Measurements from ENCODE around the gene BGLAP. TPM values are rescaled to one million over a fixed set of nuclear protein-coding genes. Genes with fewer than 3 reads are reported as not detected.

The BGLAP gene
- total RNA-seq, 4 donors from 2014 or later, result 1.6 to 2.1 TPM; not detected in 2

- no peak overlapping the region for H3K4me3 ChIP-seq
- in situ Hi-C loops (cut with MboI; ENCODE audit: low pct_ligation_motif_present in 1 of 4, low pct_unique_long_range_greater_than_20kb in 1 of 4, low sequenced_read_pairs in 3 of 4), result no loop called here
- TF ChIP-seq POLR2AphosphoS5 (IDR thresholded peaks at IDR 0.05), result no peak
- TF ChIP-seq, protein P1, sequence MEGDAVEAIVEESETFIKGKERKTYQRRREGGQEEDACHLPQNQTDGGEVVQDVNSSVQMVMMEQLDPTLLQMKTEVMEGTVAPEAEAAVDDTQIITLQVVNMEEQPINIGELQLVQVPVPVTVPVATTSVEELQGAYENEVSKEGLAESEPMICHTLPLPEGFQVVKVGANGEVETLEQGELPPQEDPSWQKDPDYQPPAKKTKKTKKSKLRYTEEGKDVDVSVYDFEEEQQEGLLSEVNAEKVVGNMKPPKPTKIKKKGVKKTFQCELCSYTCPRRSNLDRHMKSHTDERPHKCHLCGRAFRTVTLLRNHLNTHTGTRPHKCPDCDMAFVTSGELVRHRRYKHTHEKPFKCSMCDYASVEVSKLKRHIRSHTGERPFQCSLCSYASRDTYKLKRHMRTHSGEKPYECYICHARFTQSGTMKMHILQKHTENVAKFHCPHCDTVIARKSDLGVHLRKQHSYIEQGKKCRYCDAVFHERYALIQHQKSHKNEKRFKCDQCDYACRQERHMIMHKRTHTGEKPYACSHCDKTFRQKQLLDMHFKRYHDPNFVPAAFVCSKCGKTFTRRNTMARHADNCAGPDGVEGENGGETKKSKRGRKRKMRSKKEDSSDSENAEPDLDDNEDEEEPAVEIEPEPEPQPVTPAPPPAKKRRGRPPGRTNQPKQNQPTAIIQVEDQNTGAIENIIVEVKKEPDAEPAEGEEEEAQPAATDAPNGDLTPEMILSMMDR (IDR thresholded peaks at IDR 0.05), result no peak
- TF ChIP-seq POLR2A (IDR thresholded peaks at IDR 0.05), result no peak
- TF ChIP-seq EP300 (IDR thresholded peaks at IDR 0.05; ENCODE audit: low read depth), result no peak
- H3K27me3 ChIP-seq, result no peaks in the 10 kb centered on the region
- H3K36me3 ChIP-seq, result peaks cover 0 to 3% (median 0%) of the 10 kb centered on the region in 4 donors
- peaks cover 4 to 31% (median 12%) of the 10 kb centered on the region in 4 donors for H3K4me1 ChIP-seq
- H3K9me3 ChIP-seq, result no peaks in the 10 kb centered on the region
- intact Hi-C loops (cut with DNase I; ENCODE audit: low total_unique reads), result no loop called here
- H3K27ac ChIP-seq, result no peak overlapping the region
- 70 to 73% methylated on average over 2 to 4 of the region's 4 CpGs for WGBS, 2 donors (ENCODE audit: low coverage in 1 of 2)
- no peak for DNase-seq
Measured at GRCh38 chr1:156195853-156196252, 46.1 kb upstream of the BGLAP start.

- in situ Hi-C loops (cut with MboI; ENCODE audit: low pct_ligation_motif_present in 1 of 4, low pct_unique_long_range_greater_than_20kb in 1 of 4, low sequenced_read_pairs in 3 of 4), result no loop called here
- no peak overlapping the region for H3K4me3 ChIP-seq
- WGBS, 2 donors (ENCODE audit: low coverage in 1 of 2), result 78% methylated on average over 2 of the region's 2 CpGs; no CpG with 5 or more reads in 1 of the 2 donors
Measured at GRCh38 chr1:156196445-156196844, 45.5 kb upstream of the BGLAP start.

GRCh38 chr1:156198831-156199349, 43.1 kb upstream of the BGLAP start:
- intact Hi-C loops (cut with DNase I; ENCODE audit: low total_unique reads), result no loop called here
- no peak overlapping the region for H3K27ac ChIP-seq
- no peak overlapping the region for H3K4me3 ChIP-seq

More at GRCh38 chr1:156196445-156196844, 45.5 kb upstream of the BGLAP start:
- Histone ChIP-seq H3K27ac (no peak overlapping the region), H3K4me1 (peaks cover 4 to 31% (median 12%) of the 10 kb centered on the region in 4 donors), H3K36me3 (peaks cover 0 to 3% (median under 1%) of the 10 kb centered on the region in 4 donors), H3K27me3 (no peaks in the 10 kb centered on the region), H3K9me3 (no peaks in the 10 kb centered on the region)
- no peak for DNase-seq
- TF ChIP-seq EP300 (IDR thresholded peaks at IDR 0.05; ENCODE audit: low read depth) (no peak), POLR2A (IDR thresholded peaks at IDR 0.05) (no peak), POLR2AphosphoS5 (IDR thresholded peaks at IDR 0.05) (no peak)
- TF ChIP-seq, protein P1 (IDR thresholded peaks at IDR 0.05), result no peak
- intact Hi-C loops (cut with DNase I; ENCODE audit: low total_unique reads), result no loop called here

GRCh38 chr1:156200044-156200443, 41.9 kb upstream of the BGLAP start:
- H3K36me3 ChIP-seq, result peaks cover 0 to 10% (median 2%) of the 10 kb centered on the region in 4 donors
- TF ChIP-seq POLR2A (IDR thresholded peaks at IDR 0.05) (no peak), POLR2AphosphoS5 (IDR thresholded peaks at IDR 0.05) (no peak), EP300 (IDR thresholded peaks at IDR 0.05; ENCODE audit: low read depth) (no peak)
- TF ChIP-seq, protein P1 (IDR thresholded peaks at IDR 0.05), result no peak
- 95% methylated on average over 8 of the region's 8 CpGs; no CpG with 5 or more reads in 1 of the 2 donors for WGBS, 2 donors (ENCODE audit: low coverage in 1 of 2)
- H3K4me1 ChIP-seq, result peaks cover 0 to 20% (median 4%) of the 10 kb centered on the region in 4 donors
- H3K27me3 ChIP-seq, result no peaks in the 10 kb centered on the region
- H3K27ac ChIP-seq, result no peak overlapping the region
- H3K4me3 ChIP-seq, result no peak overlapping the region
- H3K9me3 ChIP-seq, result no peaks in the 10 kb centered on the region
- DNase-seq, result no peak
- intact Hi-C loops (cut with DNase I; ENCODE audit: low total_unique reads) (no loop called here), in situ Hi-C loops (cut with MboI; ENCODE audit: low pct_ligation_motif_present in 1 of 4, low pct_unique_long_range_greater_than_20kb in 1 of 4, low sequenced_read_pairs in 3 of 4) (loop anchor here in 1 of 4 donors (25.0 kb wide), 1 partner anchor 113 kb away; the partner anchor contains the start of gene MEX3A)

More at GRCh38 chr1:156198831-156199349, 43.1 kb upstream of the BGLAP start:
- DNase-seq, result no peak
- peaks cover 0 to 10% (median 2%) of the 10 kb centered on the region in 4 donors for H3K36me3 ChIP-seq
- H3K27me3 ChIP-seq, result no peaks in the 10 kb centered on the region
- TF ChIP-seq, protein P1 (IDR thresholded peaks at IDR 0.05), result no peak
- no peak for TF ChIP-seq POLR2AphosphoS5 (IDR thresholded peaks at IDR 0.05)
- no peak for TF ChIP-seq POLR2A (IDR thresholded peaks at IDR 0.05)
- no peak for TF ChIP-seq EP300 (IDR thresholded peaks at IDR 0.05; ENCODE audit: low read depth)
- no peaks in the 10 kb centered on the region for H3K9me3 ChIP-seq
- 71 to 80% methylated on average over 1 to 5 of the region's 5 CpGs for WGBS, 2 donors (ENCODE audit: low coverage in 1 of 2)
- peaks cover 4 to 28% (median 10%) of the 10 kb centered on the region in 4 donors for H3K4me1 ChIP-seq
- in situ Hi-C loops (cut with MboI; ENCODE audit: low pct_ligation_motif_present in 1 of 4, low pct_unique_long_range_greater_than_20kb in 1 of 4, low sequenced_read_pairs in 3 of 4), result no loop called here

All from transverse colon (tissue), 4 donors.